ENCODE measurements around the gene NFATC1. TPM values are rescaled to one million over a fixed set of nuclear protein-coding genes. Genes with fewer than 3 reads are reported as not detected.

Gene NFATC1
- total and polyA plus RNA-seq, 2 experiments from 2014 or later, result 7.5 to 9.8 TPM

DNA sequence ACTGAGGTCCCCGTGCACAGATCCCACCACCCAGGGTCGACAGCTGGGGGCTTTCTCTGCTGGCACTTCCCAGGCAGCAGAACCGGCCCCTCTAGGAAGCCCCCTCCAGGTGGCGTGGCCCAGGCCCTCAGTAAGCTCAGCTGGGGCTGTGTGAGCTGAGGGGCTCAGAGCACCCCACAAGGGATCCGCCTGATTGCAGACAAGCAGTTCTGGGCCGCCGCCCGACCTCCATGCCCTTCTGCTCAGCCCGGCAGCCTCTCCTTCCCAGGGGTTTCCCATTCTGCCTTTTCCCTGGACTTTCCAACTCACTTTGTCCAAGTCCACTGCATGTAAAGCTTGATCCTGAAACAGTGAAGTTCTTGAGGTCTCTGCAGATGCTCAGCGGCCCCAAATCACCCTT lies 76.4 kb downstream of the NFATC1 start:
- WGBS, 2 experiments (ENCODE audit: low coverage in 1 of 2, low lambda C conversion rate in 2 of 2, missing lambda C conversion rate in 2 of 2), result 89 to 96% methylated on average over 8 to 10 of the region's 10 CpGs
- H3K4me3 ChIP-seq, result no peak overlapping the region
- no peaks in the 10 kb centered on the region for H3K4me1 ChIP-seq (ENCODE audit: insufficient read depth)
- H2AFZ ChIP-seq, result no peak overlapping the region
- H3K9ac ChIP-seq, result no peak overlapping the region
- no peaks in the 10 kb centered on the region for H3K79me2 ChIP-seq (ENCODE audit: insufficient read depth)
- no peaks in the 10 kb centered on the region for H3K27me3 ChIP-seq (replicated peaks; ENCODE audit: insufficient read depth)
- no peak for TF ChIP-seq EZH2phosphoT487 (IDR thresholded peaks at IDR 0.05; ENCODE audit: insufficient read depth, low read depth)
- TF ChIP-seq EZH2 (IDR thresholded peaks at IDR 0.05; ENCODE audit: insufficient read depth, poor library complexity, severe bottlenecking), result no peak
- no peaks in the 10 kb centered on the region for H3F3A ChIP-seq (ENCODE audit: insufficient read depth)
- DNase-seq, result no peak
- no peak overlapping the region for H3K4me2 ChIP-seq (ENCODE audit: unreplicated experiment)
- no peaks in the 10 kb centered on the region for H3K9me2 ChIP-seq (ENCODE audit: insufficient read depth)
- in situ Hi-C loops (cut with MboI), result no loop called here
- no peaks in the 10 kb centered on the region for H3K36me3 ChIP-seq (ENCODE audit: low read depth)
- no peaks in the 10 kb centered on the region for H3K9me3 ChIP-seq (ENCODE audit: low read depth)
- no peaks in the 10 kb centered on the region for H4K20me1 ChIP-seq (ENCODE audit: insufficient read depth)
- no peak overlapping the region for H3K27ac ChIP-seq

DNA sequence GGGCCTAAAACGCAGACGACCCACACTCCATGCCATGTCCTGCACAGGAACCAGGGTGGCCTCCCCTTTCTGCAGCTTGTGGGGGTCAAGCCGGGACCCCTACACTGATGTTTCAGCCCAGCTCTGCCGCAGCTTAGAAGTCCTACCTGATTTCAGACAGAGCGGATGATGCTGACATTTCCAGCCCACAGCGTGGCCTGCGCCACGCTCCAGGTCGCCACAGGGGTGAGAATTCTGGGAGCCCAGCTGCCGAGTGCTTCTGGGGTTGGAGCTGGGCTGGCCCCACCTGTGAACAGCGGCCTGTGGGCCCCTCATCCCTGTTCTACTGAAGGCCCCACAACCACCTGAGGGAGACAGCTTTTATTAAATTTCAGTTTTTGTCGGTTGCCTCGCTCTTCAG lies 77.2 kb downstream of the NFATC1 start:
- H3K9me2 ChIP-seq (ENCODE audit: insufficient read depth), result no peaks in the 10 kb centered on the region
- in situ Hi-C loops (cut with MboI), result no loop called here
- TF ChIP-seq EZH2 (IDR thresholded peaks at IDR 0.05; ENCODE audit: insufficient read depth, poor library complexity, severe bottlenecking) (no peak), EZH2phosphoT487 (IDR thresholded peaks at IDR 0.05; ENCODE audit: insufficient read depth, low read depth) (no peak)
- no peak overlapping the region for H3K4me3 ChIP-seq
- no peak overlapping the region for H3K27ac ChIP-seq
- 97% methylated on average over 13 of the region's 13 CpGs for WGBS, 2 experiments (ENCODE audit: low coverage in 1 of 2, low lambda C conversion rate in 2 of 2, missing lambda C conversion rate in 2 of 2)
- H3K9me3 ChIP-seq (ENCODE audit: low read depth), result no peaks in the 10 kb centered on the region
- no peaks in the 10 kb centered on the region for H3K4me1 ChIP-seq (ENCODE audit: insufficient read depth)
- no peaks in the 10 kb centered on the region for H3K36me3 ChIP-seq (ENCODE audit: low read depth)
- no peak overlapping the region for H3K9ac ChIP-seq
- H3K79me2 ChIP-seq (ENCODE audit: insufficient read depth), result no peaks in the 10 kb centered on the region
- H3K4me2 ChIP-seq (ENCODE audit: unreplicated experiment), result no peak overlapping the region
- H2AFZ ChIP-seq, result no peak overlapping the region
- H4K20me1 ChIP-seq (ENCODE audit: insufficient read depth), result no peaks in the 10 kb centered on the region
- H3K27me3 ChIP-seq (replicated peaks; ENCODE audit: insufficient read depth), result no peaks in the 10 kb centered on the region
- H3F3A ChIP-seq (ENCODE audit: insufficient read depth), result no peaks in the 10 kb centered on the region
- DNase-seq, result no peak

- no peaks in the 10 kb centered on the region for H4K20me1 ChIP-seq (ENCODE audit: insufficient read depth)
- H2AFZ ChIP-seq, result no peak overlapping the region
- H3K9ac ChIP-seq, result no peak overlapping the region
- no peaks in the 10 kb centered on the region for H3F3A ChIP-seq (ENCODE audit: insufficient read depth)
- no peaks in the 10 kb centered on the region for H3K27me3 ChIP-seq (replicated peaks; ENCODE audit: insufficient read depth)
- WGBS, 2 experiments (ENCODE audit: low coverage in 1 of 2, low lambda C conversion rate in 2 of 2, missing lambda C conversion rate in 2 of 2), result 92% methylated on average over 48 to 54 of the region's 54 CpGs
- no peak overlapping the region for H3K4me3 ChIP-seq
- no peak for DNase-seq
- H3K27ac ChIP-seq, result no peak overlapping the region
- no peak for TF ChIP-seq EZH2phosphoT487 (IDR thresholded peaks at IDR 0.05; ENCODE audit: insufficient read depth, low read depth)
- no peak for TF ChIP-seq EZH2 (IDR thresholded peaks at IDR 0.05; ENCODE audit: insufficient read depth, poor library complexity, severe bottlenecking)
- H3K36me3 ChIP-seq (ENCODE audit: low read depth), result no peaks in the 10 kb centered on the region
- no peaks in the 10 kb centered on the region for H3K9me2 ChIP-seq (ENCODE audit: insufficient read depth)
- no peak overlapping the region for H3K4me2 ChIP-seq (ENCODE audit: unreplicated experiment)
- no peaks in the 10 kb centered on the region for H3K9me3 ChIP-seq (ENCODE audit: low read depth)
- no peaks in the 10 kb centered on the region for H3K4me1 ChIP-seq (ENCODE audit: insufficient read depth)
- H3K79me2 ChIP-seq (ENCODE audit: insufficient read depth), result no peaks in the 10 kb centered on the region
- in situ Hi-C loops (cut with MboI), result no loop called here
Observed at GRCh38 chr18:79476031-79476917, 80.5 kb downstream of the NFATC1 start.

GRCh38 chr18:79476918-79477571 lies 81.3 kb downstream of the NFATC1 start:
- in situ Hi-C loops (cut with MboI), result no loop called here
- no peaks in the 10 kb centered on the region for H3F3A ChIP-seq (ENCODE audit: insufficient read depth)
- DNase-seq, result no peak
- no peaks in the 10 kb centered on the region for H4K20me1 ChIP-seq (ENCODE audit: insufficient read depth)
- no peak overlapping the region for H3K4me2 ChIP-seq (ENCODE audit: unreplicated experiment)
- H3K9ac ChIP-seq, result no peak overlapping the region
- no peaks in the 10 kb centered on the region for H3K36me3 ChIP-seq (ENCODE audit: low read depth)
- no peaks in the 10 kb centered on the region for H3K9me2 ChIP-seq (ENCODE audit: insufficient read depth)
- TF ChIP-seq EZH2 (IDR thresholded peaks at IDR 0.05; ENCODE audit: insufficient read depth, poor library complexity, severe bottlenecking) (no peak), EZH2phosphoT487 (IDR thresholded peaks at IDR 0.05; ENCODE audit: insufficient read depth, low read depth) (no peak)
- no peak overlapping the region for H2AFZ ChIP-seq
- no peaks in the 10 kb centered on the region for H3K9me3 ChIP-seq (ENCODE audit: low read depth)
- no peak overlapping the region for H3K27ac ChIP-seq
- no peaks in the 10 kb centered on the region for H3K79me2 ChIP-seq (ENCODE audit: insufficient read depth)
- H3K4me3 ChIP-seq, result no peak overlapping the region
- no peaks in the 10 kb centered on the region for H3K4me1 ChIP-seq (ENCODE audit: insufficient read depth)
- 77 to 81% methylated on average over 13 of the region's 13 CpGs for WGBS, 2 experiments (ENCODE audit: low coverage in 1 of 2, low lambda C conversion rate in 2 of 2, missing lambda C conversion rate in 2 of 2)
- H3K27me3 ChIP-seq (replicated peaks; ENCODE audit: insufficient read depth), result no peaks in the 10 kb centered on the region
